H9 (cell line): ENCODE measurements around the gene STX2. TPM values are rescaled to one million over a fixed set of nuclear protein-coding genes. Genes with fewer than 3 reads are reported as not detected.

Experiments
- DNase-seq: peaks from one replicate; pipeline ENCODE4 v3.0.0-alpha.2; 2017
- H2AFZ ChIP-seq: one replicate; pipeline ENCODE4 v1.6.1; 2013; ENCODE audit warnings: mild to moderate bottlenecking, low read length, control low read depth, moderate library complexity
- H2AK5ac ChIP-seq: 2 replicates; pipeline ENCODE4 v1.6.1; 2013; ENCODE audit warnings: low read length, control low read depth, mixed read lengths; ENCODE audit not compliant: insufficient read length
- H2BK120ac ChIP-seq: one replicate; pipeline ENCODE4 v1.6.1; 2013; ENCODE audit warnings: low read depth, mild to moderate bottlenecking, low read length, control low read depth, inconsistent platforms; ENCODE audit not compliant: poor library complexity, severe bottlenecking
- H2BK12ac ChIP-seq: 2 replicates; pipeline ENCODE4 v1.6.1; 2013; ENCODE audit warnings: low read length, control low read depth, mixed read lengths, low read depth; ENCODE audit not compliant: insufficient read length
- H2BK15ac ChIP-seq: 2 replicates; pipeline ENCODE4 v1.6.1; 2013; ENCODE audit warnings: low read depth, low read length, control low read depth
- H2BK20ac ChIP-seq: one replicate; pipeline ENCODE4 v1.6.1; 2013; ENCODE audit warnings: low read depth, mild to moderate bottlenecking, low read length, control low read depth, inconsistent platforms; ENCODE audit not compliant: poor library complexity, severe bottlenecking
- H2BK5ac ChIP-seq: 2 replicates; pipeline ENCODE4 v1.6.1; 2013; ENCODE audit warnings: low read length, control low read depth, mixed read lengths; ENCODE audit not compliant: insufficient read length
- H3K14ac ChIP-seq: 2 replicates; pipeline ENCODE4 v1.6.1; 2013; ENCODE audit warnings: low read length, control low read depth; ENCODE audit not compliant: insufficient read depth
- H3K18ac ChIP-seq: 2 replicates; pipeline ENCODE4 v1.6.1; 2013; ENCODE audit warnings: low read depth, mild to moderate bottlenecking, mixed read lengths, low read length, control low read depth; ENCODE audit not compliant: insufficient read length
- H3K23ac ChIP-seq: 2 replicates; pipeline ENCODE4 v1.6.1; 2013; ENCODE audit warnings: low read length, control low read depth, mixed read lengths, low read depth; ENCODE audit not compliant: insufficient read length
- H3K23me2 ChIP-seq: 2 replicates; pipeline ENCODE4 v1.6.1; 2013; ENCODE audit warnings: low read depth, mild to moderate bottlenecking, mixed read lengths, low read length, control low read depth; ENCODE audit not compliant: insufficient read length, poor library complexity, severe bottlenecking
- H3K27ac ChIP-seq: 2 replicates; pipeline ENCODE4 v1.5.1; 2013; ENCODE audit warnings: low read length, control low read depth, mixed read lengths, low read depth; ENCODE audit not compliant: insufficient read length
- H3K27me3 ChIP-seq: 2 replicates; pipeline ENCODE4 v1.6.1; 2013; ENCODE audit warnings: low read length, control low read depth, inconsistent platforms; ENCODE audit not compliant: insufficient read depth
- H3K4ac ChIP-seq: 2 replicates; pipeline ENCODE4 v1.6.1; 2013; ENCODE audit warnings: low read depth, mild to moderate bottlenecking, control low read depth, inconsistent platforms, low read length, moderate library complexity
- H3K4me1 ChIP-seq: 2 replicates; pipeline ENCODE4 v1.6.1; 2013; ENCODE audit warnings: low read length, control low read depth, inconsistent platforms; ENCODE audit not compliant: insufficient read depth
- H3K4me2 ChIP-seq: 2 replicates; pipeline ENCODE4 v1.6.1; 2013; ENCODE audit warnings: low read length, control low read depth, mixed read lengths; ENCODE audit not compliant: insufficient read length, insufficient read depth
- H3K56ac ChIP-seq: 2 replicates; pipeline ENCODE4 v1.6.1; 2013; ENCODE audit warnings: low read depth, mild to moderate bottlenecking, mixed read lengths, low read length, control low read depth; ENCODE audit not compliant: insufficient read length
- H3K79me1 ChIP-seq: 2 replicates; pipeline ENCODE4 v1.6.1; 2013; ENCODE audit warnings: low read depth, mild to moderate bottlenecking, moderate library complexity, low read length, control low read depth, inconsistent platforms; ENCODE audit not compliant: insufficient read depth, poor library complexity, severe bottlenecking
- H3K79me2 ChIP-seq: 2 replicates; pipeline ENCODE4 v1.6.1; 2013; ENCODE audit warnings: low read length, control low read depth, inconsistent platforms; ENCODE audit not compliant: insufficient read depth
- H3K9ac ChIP-seq: 2 replicates; pipeline ENCODE4 v1.6.1; 2013; ENCODE audit warnings: low read length, control low read depth, mixed read lengths; ENCODE audit not compliant: insufficient read length; ENCODE audit errors: extremely low read depth
- H3K9me3 ChIP-seq: one replicate; pipeline ENCODE4 v1.6.1; 2013; ENCODE audit warnings: low read depth, low read length, inconsistent platforms; ENCODE audit not compliant: control insufficient read depth
- H3T11ph ChIP-seq: one replicate; pipeline ENCODE4 v1.6.1; 2013; ENCODE audit warnings: mild to moderate bottlenecking, low read length, control low read depth, inconsistent platforms
- H4K20me1 ChIP-seq: one replicate; pipeline ENCODE4 v1.6.1; 2013; ENCODE audit not compliant: control insufficient read depth, insufficient read length, insufficient read depth
- H4K5ac ChIP-seq: 2 replicates; pipeline ENCODE4 v1.6.1; 2013; ENCODE audit warnings: low read depth, mild to moderate bottlenecking, mixed read lengths, low read length, control low read depth; ENCODE audit not compliant: insufficient read length
- H4K8ac ChIP-seq: replicated peaks from 2 replicates; pipeline ENCODE4 v1.6.1; 2013; ENCODE audit warnings: low read length, control low read depth, mixed read lengths, low read depth; ENCODE audit not compliant: insufficient read length
- H4K91ac ChIP-seq: 2 replicates; pipeline ENCODE4 v1.6.1; 2013; ENCODE audit warnings: low read depth, mild to moderate bottlenecking, moderate library complexity, mixed read lengths, low read length, control low read depth; ENCODE audit not compliant: insufficient read length
- H3K27ac Mint-ChIP-seq, 3 experiments: 2 replicates in 2 of 3; 3 replicates in 1 of 3; pipeline ENCODE4 v1.8.0; 2020 to 2021; ENCODE audit warnings: mixed read lengths in 3 of 3, mild to moderate bottlenecking in 1 of 3, moderate library complexity in 1 of 3
- H3K27me3 Mint-ChIP-seq: 2 replicates; pipeline ENCODE4 v1.8.0; 2021; ENCODE audit warnings: low read depth, mild to moderate bottlenecking, moderate library complexity, mixed read lengths
- H3K36me3 Mint-ChIP-seq, 3 experiments: 2 replicates in 2 of 3; 3 replicates in 1 of 3; pipeline ENCODE4 v1.8.0; 2020 to 2021; ENCODE audit warnings: low read depth in 3 of 3, mixed read lengths in 3 of 3; ENCODE audit not compliant: insufficient read depth in 1 of 3
- H3K4me1 Mint-ChIP-seq, 2 experiments: 2 replicates each; pipeline ENCODE4 v1.8.0; 2020; ENCODE audit warnings: mixed read lengths in 2 of 2
- H3K4me3 Mint-ChIP-seq, 2 experiments: 2 replicates in 1 of 2; 3 replicates in 1 of 2; pipeline ENCODE4 v1.8.0; 2020 to 2021; ENCODE audit warnings: mild to moderate bottlenecking in 2 of 2, mixed read lengths in 2 of 2, moderate library complexity in 1 of 2
- H3K9me3 Mint-ChIP-seq, 2 experiments: 2 replicates in 1 of 2; 3 replicates in 1 of 2; pipeline ENCODE4 v1.8.0; 2020; ENCODE audit warnings: mild to moderate bottlenecking in 2 of 2, mixed read lengths in 2 of 2, moderate library complexity in 1 of 2
- WGBS: extraction: QIAGEN DNeasy Blood & Tissue Kit; methylation state at CpG from one replicate; pipeline ENCODE4 v1.1.7; 2013; ENCODE audit warnings: missing lambda C conversion rate, low lambda C conversion rate, mixed read lengths; ENCODE audit not compliant: insufficient read length; ENCODE audit errors: extremely low coverage; 5-methylcytosine and 5-hydroxymethylcytosine counted together
- total RNA-seq: library from RNA; stranded (reverse); gene quantifications from 2 replicates; pipeline ENCODE4 v1.2.1, GENCODE V29; 2021
- TF ChIP-seq, protein P1 (sequence below): fragments of 200-600 bp; sonication (generic); conservative IDR thresholded peaks from 3 replicates; pipeline ENCODE4 v1.8.0; 2021; ENCODE audit warnings: antibody characterized with exemption, mild to moderate bottlenecking

Gene STX2
- total RNA-seq, 1 experiment from 2014 or later = 19.4 TPM

- Histone ChIP-seq H3K14ac (no peak overlapping the region), H4K20me1 (peaks cover 5% of the 10 kb centered on the region), H3K9ac (peak overlapping the region; percentile 96), H3K4ac (no peak overlapping the region), H3K9me3 (no peaks in the 10 kb centered on the region), H4K8ac (no peak overlapping the region), H3K27ac (no peak overlapping the region), H3K23me2 (peaks cover 12% of the 10 kb centered on the region), H3K4me1 (peaks cover 2% of the 10 kb centered on the region; the same call in 1 of the 2 replicates), H2BK12ac (no peak overlapping the region), H2AFZ (no peak overlapping the region), H3K27me3 (no peaks in the 10 kb centered on the region), H3K23ac (no peak overlapping the region), H2AK5ac (no peak overlapping the region), H3K18ac (no peak overlapping the region), H2BK120ac (no peak overlapping the region), H3K79me1 (no peaks in the 10 kb centered on the region), H2BK5ac (no peak overlapping the region), H3K4me2 (peak overlapping the region; percentile 97), H3K79me2 (peaks cover 13% of the 10 kb centered on the region; the same call in 1 of the 2 replicates), H4K5ac (no peak overlapping the region), H2BK15ac (no peak overlapping the region), H3K56ac (no peak overlapping the region), H2BK20ac (no peak overlapping the region), H4K91ac (no peak overlapping the region), H3T11ph (no peak overlapping the region)
- Mint-ChIP-seq H3K36me3 (peaks cover 43 to 55% (median 52%) of the 10 kb centered on the region in 3 experiments), H3K27ac (peak overlapping the region in 2 of 3 experiments; percentile 72 to 91; a peak in 3 of 7 replicates), H3K27me3 (no peaks in the 10 kb centered on the region; the same call in 1 of the 2 replicates), H3K9me3 (peaks cover 0 to 2% of the 10 kb centered on the region in 2 experiments; a peak in 1 of 5 replicates), H3K4me3 (peak overlapping the region; percentile 92 to 99), H3K4me1 (peaks cover 51 to 66% of the 10 kb centered on the region in 2 experiments)
- no CpG with 5 or more reads among the region's 4 CpGs for WGBS
- TF ChIP-seq, protein P1, sequence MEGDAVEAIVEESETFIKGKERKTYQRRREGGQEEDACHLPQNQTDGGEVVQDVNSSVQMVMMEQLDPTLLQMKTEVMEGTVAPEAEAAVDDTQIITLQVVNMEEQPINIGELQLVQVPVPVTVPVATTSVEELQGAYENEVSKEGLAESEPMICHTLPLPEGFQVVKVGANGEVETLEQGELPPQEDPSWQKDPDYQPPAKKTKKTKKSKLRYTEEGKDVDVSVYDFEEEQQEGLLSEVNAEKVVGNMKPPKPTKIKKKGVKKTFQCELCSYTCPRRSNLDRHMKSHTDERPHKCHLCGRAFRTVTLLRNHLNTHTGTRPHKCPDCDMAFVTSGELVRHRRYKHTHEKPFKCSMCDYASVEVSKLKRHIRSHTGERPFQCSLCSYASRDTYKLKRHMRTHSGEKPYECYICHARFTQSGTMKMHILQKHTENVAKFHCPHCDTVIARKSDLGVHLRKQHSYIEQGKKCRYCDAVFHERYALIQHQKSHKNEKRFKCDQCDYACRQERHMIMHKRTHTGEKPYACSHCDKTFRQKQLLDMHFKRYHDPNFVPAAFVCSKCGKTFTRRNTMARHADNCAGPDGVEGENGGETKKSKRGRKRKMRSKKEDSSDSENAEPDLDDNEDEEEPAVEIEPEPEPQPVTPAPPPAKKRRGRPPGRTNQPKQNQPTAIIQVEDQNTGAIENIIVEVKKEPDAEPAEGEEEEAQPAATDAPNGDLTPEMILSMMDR = no peak
- DNase-seq = no peak
These were observed 34.8 kb upstream of the STX2 start for GRCh38 chr12:130873825-130874224.
